H9 (cell line): Measurements from ENCODE around the gene KIF26B. TPM values are rescaled to one million over a fixed set of nuclear protein-coding genes. Genes with fewer than 3 reads are reported as not detected.

Source experiments
- DNase-seq: peaks from one replicate; pipeline ENCODE4 v3.0.0-alpha.2; 2017
- H2AFZ ChIP-seq: one replicate; pipeline ENCODE4 v1.6.1; 2013; ENCODE audit warnings: mild to moderate bottlenecking, low read length, control low read depth, moderate library complexity
- H2AK5ac ChIP-seq: 2 replicates; pipeline ENCODE4 v1.6.1; 2013; ENCODE audit warnings: low read length, control low read depth, mixed read lengths; ENCODE audit not compliant: insufficient read length
- H2BK120ac ChIP-seq: one replicate; pipeline ENCODE4 v1.6.1; 2013; ENCODE audit warnings: low read depth, mild to moderate bottlenecking, low read length, control low read depth, inconsistent platforms; ENCODE audit not compliant: poor library complexity, severe bottlenecking
- H2BK12ac ChIP-seq: 2 replicates; pipeline ENCODE4 v1.6.1; 2013; ENCODE audit warnings: low read length, control low read depth, mixed read lengths, low read depth; ENCODE audit not compliant: insufficient read length
- H2BK15ac ChIP-seq: 2 replicates; pipeline ENCODE4 v1.6.1; 2013; ENCODE audit warnings: low read depth, low read length, control low read depth
- H2BK20ac ChIP-seq: one replicate; pipeline ENCODE4 v1.6.1; 2013; ENCODE audit warnings: low read depth, mild to moderate bottlenecking, low read length, control low read depth, inconsistent platforms; ENCODE audit not compliant: poor library complexity, severe bottlenecking
- H2BK5ac ChIP-seq: 2 replicates; pipeline ENCODE4 v1.6.1; 2013; ENCODE audit warnings: low read length, control low read depth, mixed read lengths; ENCODE audit not compliant: insufficient read length
- H3K14ac ChIP-seq: 2 replicates; pipeline ENCODE4 v1.6.1; 2013; ENCODE audit warnings: low read length, control low read depth; ENCODE audit not compliant: insufficient read depth
- H3K18ac ChIP-seq: 2 replicates; pipeline ENCODE4 v1.6.1; 2013; ENCODE audit warnings: low read depth, mild to moderate bottlenecking, mixed read lengths, low read length, control low read depth; ENCODE audit not compliant: insufficient read length
- H3K23ac ChIP-seq: 2 replicates; pipeline ENCODE4 v1.6.1; 2013; ENCODE audit warnings: low read length, control low read depth, mixed read lengths, low read depth; ENCODE audit not compliant: insufficient read length
- H3K23me2 ChIP-seq: 2 replicates; pipeline ENCODE4 v1.6.1; 2013; ENCODE audit warnings: low read depth, mild to moderate bottlenecking, mixed read lengths, low read length, control low read depth; ENCODE audit not compliant: insufficient read length, poor library complexity, severe bottlenecking
- H3K27ac ChIP-seq: 2 replicates; pipeline ENCODE4 v1.5.1; 2013; ENCODE audit warnings: low read length, control low read depth, mixed read lengths, low read depth; ENCODE audit not compliant: insufficient read length
- H3K27me3 ChIP-seq: 2 replicates; pipeline ENCODE4 v1.6.1; 2013; ENCODE audit warnings: low read length, control low read depth, inconsistent platforms; ENCODE audit not compliant: insufficient read depth
- H3K4ac ChIP-seq: 2 replicates; pipeline ENCODE4 v1.6.1; 2013; ENCODE audit warnings: low read depth, mild to moderate bottlenecking, control low read depth, inconsistent platforms, low read length, moderate library complexity
- H3K4me1 ChIP-seq: 2 replicates; pipeline ENCODE4 v1.6.1; 2013; ENCODE audit warnings: low read length, control low read depth, inconsistent platforms; ENCODE audit not compliant: insufficient read depth
- H3K4me2 ChIP-seq: 2 replicates; pipeline ENCODE4 v1.6.1; 2013; ENCODE audit warnings: low read length, control low read depth, mixed read lengths; ENCODE audit not compliant: insufficient read length, insufficient read depth
- H3K56ac ChIP-seq: 2 replicates; pipeline ENCODE4 v1.6.1; 2013; ENCODE audit warnings: low read depth, mild to moderate bottlenecking, mixed read lengths, low read length, control low read depth; ENCODE audit not compliant: insufficient read length
- H3K79me1 ChIP-seq: 2 replicates; pipeline ENCODE4 v1.6.1; 2013; ENCODE audit warnings: low read depth, mild to moderate bottlenecking, moderate library complexity, low read length, control low read depth, inconsistent platforms; ENCODE audit not compliant: insufficient read depth, poor library complexity, severe bottlenecking
- H3K79me2 ChIP-seq: 2 replicates; pipeline ENCODE4 v1.6.1; 2013; ENCODE audit warnings: low read length, control low read depth, inconsistent platforms; ENCODE audit not compliant: insufficient read depth
- H3K9ac ChIP-seq: 2 replicates; pipeline ENCODE4 v1.6.1; 2013; ENCODE audit warnings: low read length, control low read depth, mixed read lengths; ENCODE audit not compliant: insufficient read length; ENCODE audit errors: extremely low read depth
- H3K9me3 ChIP-seq: one replicate; pipeline ENCODE4 v1.6.1; 2013; ENCODE audit warnings: low read depth, low read length, inconsistent platforms; ENCODE audit not compliant: control insufficient read depth
- H3T11ph ChIP-seq: one replicate; pipeline ENCODE4 v1.6.1; 2013; ENCODE audit warnings: mild to moderate bottlenecking, low read length, control low read depth, inconsistent platforms
- H4K20me1 ChIP-seq: one replicate; pipeline ENCODE4 v1.6.1; 2013; ENCODE audit not compliant: control insufficient read depth, insufficient read length, insufficient read depth
- H4K5ac ChIP-seq: 2 replicates; pipeline ENCODE4 v1.6.1; 2013; ENCODE audit warnings: low read depth, mild to moderate bottlenecking, mixed read lengths, low read length, control low read depth; ENCODE audit not compliant: insufficient read length
- H4K8ac ChIP-seq: replicated peaks from 2 replicates; pipeline ENCODE4 v1.6.1; 2013; ENCODE audit warnings: low read length, control low read depth, mixed read lengths, low read depth; ENCODE audit not compliant: insufficient read length
- H4K91ac ChIP-seq: 2 replicates; pipeline ENCODE4 v1.6.1; 2013; ENCODE audit warnings: low read depth, mild to moderate bottlenecking, moderate library complexity, mixed read lengths, low read length, control low read depth; ENCODE audit not compliant: insufficient read length
- H3K27ac Mint-ChIP-seq, 3 experiments: 2 replicates in 2 of 3; 3 replicates in 1 of 3; pipeline ENCODE4 v1.8.0; 2020 to 2021; ENCODE audit warnings: mixed read lengths in 3 of 3, mild to moderate bottlenecking in 1 of 3, moderate library complexity in 1 of 3
- H3K27me3 Mint-ChIP-seq: 2 replicates; pipeline ENCODE4 v1.8.0; 2021; ENCODE audit warnings: low read depth, mild to moderate bottlenecking, moderate library complexity, mixed read lengths
- H3K36me3 Mint-ChIP-seq, 3 experiments: 2 replicates in 2 of 3; 3 replicates in 1 of 3; pipeline ENCODE4 v1.8.0; 2020 to 2021; ENCODE audit warnings: low read depth in 3 of 3, mixed read lengths in 3 of 3; ENCODE audit not compliant: insufficient read depth in 1 of 3
- H3K4me1 Mint-ChIP-seq, 2 experiments: 2 replicates each; pipeline ENCODE4 v1.8.0; 2020; ENCODE audit warnings: mixed read lengths in 2 of 2
- H3K4me3 Mint-ChIP-seq, 2 experiments: 2 replicates in 1 of 2; 3 replicates in 1 of 2; pipeline ENCODE4 v1.8.0; 2020 to 2021; ENCODE audit warnings: mild to moderate bottlenecking in 2 of 2, mixed read lengths in 2 of 2, moderate library complexity in 1 of 2
- H3K9me3 Mint-ChIP-seq, 2 experiments: 2 replicates in 1 of 2; 3 replicates in 1 of 2; pipeline ENCODE4 v1.8.0; 2020; ENCODE audit warnings: mild to moderate bottlenecking in 2 of 2, mixed read lengths in 2 of 2, moderate library complexity in 1 of 2
- CTCF ChIP-seq: fragments of 200-600 bp; sonication (generic); conservative IDR thresholded peaks from 3 replicates; pipeline ENCODE4 v1.8.0; 2021; ENCODE audit warnings: antibody characterized with exemption, mild to moderate bottlenecking
- WGBS: extraction: QIAGEN DNeasy Blood & Tissue Kit; methylation state at CpG from one replicate; pipeline ENCODE4 v1.1.7; 2013; ENCODE audit warnings: missing lambda C conversion rate, low lambda C conversion rate, mixed read lengths; ENCODE audit not compliant: insufficient read length; ENCODE audit errors: extremely low coverage; 5-methylcytosine and 5-hydroxymethylcytosine counted together
- total RNA-seq: library from RNA; stranded (reverse); gene quantifications from 2 replicates; pipeline ENCODE4 v1.2.1, GENCODE V29; 2021

Gene KIF26B
- total RNA-seq, 1 experiment from 2014 or later, result 0.13 TPM

GRCh38 chr1:245748646-245749045 is 593.9 kb downstream of the KIF26B start:
- TF ChIP-seq CTCF, result no peak
- Histone ChIP-seq H3K4ac (no peak overlapping the region), H2BK120ac (no peak overlapping the region), H2AK5ac (no peak overlapping the region), H3K18ac (no peak overlapping the region), H2BK12ac (no peak overlapping the region), H4K5ac (no peak overlapping the region), H3K27me3 (no peaks in the 10 kb centered on the region), H4K20me1 (no peaks in the 10 kb centered on the region), H3K9me3 (no peaks in the 10 kb centered on the region), H2AFZ (no peak overlapping the region), H3K27ac (no peak overlapping the region), H3K79me1 (no peaks in the 10 kb centered on the region), H3K9ac (no peak overlapping the region), H4K8ac (no peak overlapping the region), H3K14ac (no peak overlapping the region), H3K56ac (no peak overlapping the region), H2BK5ac (no peak overlapping the region), H3K23me2 (no peaks in the 10 kb centered on the region), H3K4me1 (no peaks in the 10 kb centered on the region), H2BK20ac (no peak overlapping the region), H2BK15ac (no peak overlapping the region), H3K79me2 (no peaks in the 10 kb centered on the region), H4K91ac (no peak overlapping the region), H3T11ph (no peak overlapping the region), H3K23ac (no peak overlapping the region), H3K4me2 (no peak overlapping the region)
- Mint-ChIP-seq H3K4me3 (no peak overlapping the region), H3K27me3 (no peaks in the 10 kb centered on the region; the same call in 1 of the 2 replicates), H3K36me3 (peaks cover 0 to 11% (median 3%) of the 10 kb centered on the region in 3 experiments; a peak in 3 of 7 replicates), H3K9me3 (peaks cover 9 to 14% of the 10 kb centered on the region in 2 experiments; a peak in 4 of 5 replicates), H3K4me1 (peaks cover 19 to 21% of the 10 kb centered on the region in 2 experiments), H3K27ac (peak overlapping the region in 1 of 3 experiments; percentile 31; a peak in 1 of 7 replicates)
- no peak for DNase-seq
- no CpG with 5 or more reads among the region's 3 CpGs for WGBS
